HG02759 (cell line): ENCODE data around the gene DLGAP4.

Source experiments
- ATAC-seq: cut with Tn5 transposase; IDR thresholded peaks from one replicate; pipeline ENCODE4 v1.9.1; 2021; ENCODE audit warnings: mild to moderate bottlenecking, moderate library complexity; ENCODE audit not compliant: unreplicated experiment

Gene DLGAP4

GRCh38 chr20:36274181-36274841 is 31.8 kb upstream of the DLGAP4 start:
- no peak for ATAC-seq

DNA sequence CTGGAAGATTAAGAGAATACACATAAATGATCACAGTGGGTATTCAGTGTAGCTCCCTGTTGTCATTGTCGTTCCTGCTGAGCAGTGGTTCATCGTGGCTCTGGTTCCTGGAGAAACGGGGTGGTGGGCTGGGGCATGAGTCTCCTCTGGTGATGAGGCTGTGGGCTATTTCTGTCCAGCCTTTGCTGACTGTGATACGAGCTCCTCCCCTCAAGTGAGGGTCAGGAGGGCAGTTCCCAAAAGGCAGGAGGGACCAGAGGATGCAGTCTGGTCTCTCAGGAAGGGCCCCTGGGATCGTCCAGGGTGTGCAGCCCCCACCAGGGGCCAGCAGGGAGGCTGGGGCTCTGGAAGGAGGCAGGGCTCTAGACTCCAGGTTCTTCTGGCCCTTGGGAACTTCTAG is 31.1 kb upstream of the DLGAP4 start:
- no peak for ATAC-seq

- no peak for ATAC-seq
These were observed 30.5 kb upstream of the DLGAP4 start for GRCh38 chr20:36275441-36276189.

DNA sequence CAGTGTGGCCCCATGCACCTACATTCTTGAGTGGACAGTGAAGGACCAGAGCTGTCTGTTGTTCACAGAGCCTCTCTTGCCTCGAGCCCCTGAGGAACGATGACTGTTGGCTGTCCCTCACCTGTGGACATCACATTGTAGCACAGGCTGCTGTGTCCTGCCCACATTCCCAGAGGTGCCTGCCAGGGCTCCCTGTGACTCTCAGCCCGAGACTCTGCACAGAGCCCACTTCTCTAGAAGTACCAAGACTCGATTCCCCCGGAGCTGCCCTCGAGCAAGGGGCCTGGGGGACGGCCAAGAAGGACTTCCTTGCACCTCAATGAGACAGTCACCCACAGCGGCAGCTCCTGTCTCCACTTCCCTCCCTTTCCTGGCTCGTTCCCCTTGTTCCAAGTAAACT is 28.6 kb upstream of the DLGAP4 start:
- ATAC-seq, result no peak

DNA sequence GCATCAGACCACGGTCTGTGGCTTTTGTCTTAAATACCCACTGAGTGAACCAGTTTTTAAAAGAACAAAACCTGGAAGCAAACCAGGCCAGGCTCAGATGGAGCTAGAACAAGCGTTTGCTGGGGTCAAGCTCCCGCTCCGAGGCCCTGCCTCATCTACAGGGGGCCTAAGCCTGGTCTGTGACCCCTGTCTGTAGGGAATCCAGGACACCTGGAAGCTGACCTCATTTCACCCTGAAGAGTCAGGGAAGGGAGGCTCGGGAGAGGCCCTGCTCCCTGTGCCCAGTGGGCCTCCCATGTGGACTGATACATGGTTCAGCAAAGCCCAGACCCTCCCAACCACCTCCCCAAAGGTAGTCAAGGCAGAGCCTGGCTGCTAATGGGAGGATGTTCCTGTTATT is 26.8 kb upstream of the DLGAP4 start:
- ATAC-seq, result no peak

DNA sequence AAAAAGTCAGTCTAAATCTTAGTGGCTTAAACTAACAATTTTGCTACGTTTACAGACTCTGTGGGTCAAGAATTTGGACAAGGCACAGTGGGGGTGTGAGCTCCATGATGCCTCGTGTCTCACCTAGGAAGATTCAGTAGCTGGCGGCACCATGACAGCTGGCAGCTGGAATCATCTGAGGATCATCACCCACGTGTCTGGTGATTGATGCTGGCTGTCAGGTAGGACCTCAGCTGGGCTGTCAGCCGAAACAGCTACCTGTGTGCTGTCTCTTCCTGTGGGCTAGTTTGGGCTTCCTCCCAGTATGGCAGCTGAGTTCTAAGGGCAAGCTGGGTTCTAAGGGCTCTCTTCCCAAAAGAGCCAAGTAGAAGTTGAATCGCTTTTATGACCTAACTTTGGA is 26.4 kb upstream of the DLGAP4 start:
- ATAC-seq, result no peak

DNA sequence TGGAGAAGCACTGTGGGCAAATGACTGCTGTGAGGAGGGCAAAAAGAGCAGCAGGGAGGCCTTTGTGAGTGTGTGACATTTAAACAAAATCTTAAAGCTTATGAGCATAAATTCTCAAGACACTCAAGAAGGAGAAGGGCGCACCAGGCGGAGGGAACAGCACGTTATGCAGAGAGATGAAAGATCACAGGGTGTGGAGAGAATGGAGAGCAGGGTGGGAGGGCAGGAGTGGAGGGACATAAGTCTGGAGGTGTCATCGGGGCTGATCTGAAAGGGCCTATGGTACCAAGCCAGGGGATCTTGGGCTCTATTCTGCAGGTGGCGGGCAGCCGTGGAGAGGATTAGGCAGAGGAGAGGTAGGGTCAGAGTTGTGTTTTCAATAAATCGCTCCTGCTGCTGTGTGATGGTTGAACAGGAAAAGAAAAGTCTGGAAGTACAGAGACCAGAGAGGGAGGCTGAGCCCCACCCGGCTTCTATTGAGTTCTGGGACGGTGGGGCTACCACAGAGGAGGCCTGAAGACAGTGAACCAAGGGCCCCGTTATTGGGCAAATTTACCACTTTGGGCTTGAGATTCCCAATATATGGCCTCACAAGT is 24.3 kb upstream of the DLGAP4 start:
- no peak for ATAC-seq

DNA sequence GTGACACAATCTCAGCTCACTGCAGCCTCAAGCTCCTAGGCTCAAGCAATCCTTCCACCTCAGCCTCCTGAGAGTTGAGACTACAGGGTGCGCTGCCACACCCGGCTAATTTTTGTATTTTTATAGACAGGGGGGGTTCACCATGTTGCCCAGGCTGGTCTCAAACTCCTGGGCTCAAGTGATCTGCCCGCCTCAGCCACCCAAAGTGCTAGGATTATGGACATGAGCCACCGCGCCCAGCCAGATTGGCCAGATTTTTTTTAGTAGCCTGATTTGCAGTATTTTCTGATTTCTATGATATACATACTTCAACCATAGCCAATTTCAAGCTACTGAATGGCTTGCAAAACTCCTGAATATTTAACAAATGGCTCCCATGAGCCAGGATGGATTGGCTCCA is 21.4 kb upstream of the DLGAP4 start:
- ATAC-seq, result no peak

GRCh38 chr20:36285746-36286447 is 20.2 kb upstream of the DLGAP4 start:
- no peak for ATAC-seq

- no peak for ATAC-seq
These were observed 8.5 kb upstream of the DLGAP4 start for GRCh38 chr20:36297656-36298055.

DNA sequence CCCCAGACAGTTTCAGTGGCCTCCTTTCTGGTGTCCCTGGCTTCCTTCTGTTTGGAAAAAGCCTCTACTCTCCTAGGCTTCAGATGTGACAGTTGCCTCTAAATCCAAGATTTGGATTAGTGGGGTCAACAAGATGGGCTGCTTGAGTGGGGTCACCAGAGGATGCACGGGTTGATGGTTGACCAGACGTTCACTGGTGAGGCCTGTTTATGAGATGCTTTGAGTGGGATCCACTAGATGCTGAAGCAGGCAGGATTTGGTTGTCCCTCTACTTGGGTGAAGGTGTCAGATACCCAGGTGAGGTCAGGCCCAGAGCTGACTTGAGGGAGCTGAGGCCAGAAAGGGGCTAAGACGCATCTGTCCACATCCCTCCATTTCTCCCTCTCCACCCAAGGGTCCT is 8.1 kb upstream of the DLGAP4 start:
- no peak for ATAC-seq

DNA sequence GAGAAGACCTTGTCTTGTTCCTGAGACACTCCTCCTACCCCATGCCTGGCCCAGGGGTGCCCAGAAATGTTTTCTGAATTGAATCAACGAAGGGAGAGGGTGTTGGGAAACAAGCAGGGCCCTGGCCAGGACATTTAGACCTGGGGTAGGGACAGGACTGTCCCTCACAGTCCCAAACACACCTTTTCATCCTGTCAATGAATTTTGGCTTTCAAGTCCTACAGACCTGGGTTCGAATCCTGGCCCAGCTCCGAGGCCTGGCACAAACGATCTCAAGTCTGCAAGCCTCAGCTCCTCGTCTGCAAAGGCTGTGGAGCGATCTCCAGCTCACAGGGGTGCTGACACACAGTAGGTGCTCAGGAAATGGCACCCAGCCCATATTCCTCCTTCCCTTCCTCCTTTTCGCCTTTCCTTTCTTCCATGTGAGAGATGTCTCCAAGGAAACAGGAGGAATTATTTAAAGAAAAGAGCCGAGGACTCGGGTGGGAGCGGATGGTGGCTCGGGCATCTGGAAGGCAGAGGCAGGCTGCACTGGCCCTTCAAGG is 7.3 kb upstream of the DLGAP4 start:
- ATAC-seq, result no peak

GRCh38 chr20:36299459-36299858 is 6.7 kb upstream of the DLGAP4 start:
- no peak for ATAC-seq

DNA sequence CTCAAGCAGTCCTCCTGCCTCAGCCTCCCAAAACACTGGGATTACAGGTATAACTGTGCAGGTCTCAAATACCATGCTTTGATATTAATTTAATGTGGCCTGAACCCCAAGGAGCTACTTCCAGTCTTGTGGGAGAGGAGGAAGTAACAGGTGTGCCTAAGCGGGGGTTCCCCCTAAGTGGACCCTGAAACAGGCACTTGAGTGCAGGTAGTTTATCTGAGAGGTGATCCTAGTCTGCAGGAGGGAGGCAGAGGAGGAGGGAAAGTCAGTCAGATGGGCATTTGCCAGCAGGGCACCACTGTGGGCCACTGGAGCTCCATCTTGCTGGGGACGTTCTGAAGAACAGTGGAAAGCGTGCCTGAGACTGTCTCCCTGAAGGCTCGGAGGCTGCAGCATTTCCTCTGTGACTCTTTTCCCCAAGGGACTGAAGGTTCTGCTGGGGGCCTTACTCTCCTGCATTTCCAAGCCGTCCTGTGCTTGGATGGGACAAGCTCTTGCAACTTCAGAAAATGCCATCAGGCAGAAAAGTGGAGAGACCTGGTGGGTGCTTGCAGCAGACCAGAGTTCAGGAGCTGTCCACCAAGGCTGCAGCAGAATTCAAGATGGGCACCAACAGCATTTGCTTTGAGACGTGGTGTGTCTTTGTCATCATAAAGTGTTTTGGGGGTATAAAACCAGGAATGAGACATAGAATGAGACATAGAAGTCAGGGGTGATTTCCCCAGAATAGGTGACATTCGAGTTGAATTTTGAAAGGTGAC is 4.6 kb upstream of the DLGAP4 start:
- no peak for ATAC-seq

DNA sequence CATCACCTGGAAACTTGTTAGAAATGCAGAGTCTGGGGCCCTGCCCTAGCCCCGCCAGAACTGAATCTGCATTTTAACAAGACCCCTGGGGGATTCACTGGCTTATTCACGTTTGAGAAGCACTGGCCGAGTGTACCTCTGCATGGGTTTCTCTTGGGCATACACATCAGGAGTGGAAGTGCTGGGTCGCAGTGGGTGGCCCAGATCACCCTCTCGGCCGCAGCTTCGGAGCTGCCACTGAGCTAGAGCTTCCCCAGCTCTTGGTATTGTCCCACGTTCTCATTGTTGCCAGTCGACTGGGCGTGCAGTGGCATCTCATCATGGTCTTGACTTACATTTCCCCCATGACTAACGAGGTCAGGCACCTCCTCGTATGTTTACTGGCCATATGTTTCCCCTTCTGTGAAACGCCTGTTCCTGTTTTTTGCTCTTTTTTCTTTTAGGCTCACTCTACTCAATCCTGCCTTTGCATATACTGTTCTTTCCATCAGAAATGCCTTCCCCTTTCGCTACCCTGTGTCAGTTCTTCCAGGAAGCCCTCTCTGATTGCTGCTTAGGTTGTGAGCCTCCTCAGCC is 3.0 kb upstream of the DLGAP4 start:
- ATAC-seq, result no peak

DNA sequence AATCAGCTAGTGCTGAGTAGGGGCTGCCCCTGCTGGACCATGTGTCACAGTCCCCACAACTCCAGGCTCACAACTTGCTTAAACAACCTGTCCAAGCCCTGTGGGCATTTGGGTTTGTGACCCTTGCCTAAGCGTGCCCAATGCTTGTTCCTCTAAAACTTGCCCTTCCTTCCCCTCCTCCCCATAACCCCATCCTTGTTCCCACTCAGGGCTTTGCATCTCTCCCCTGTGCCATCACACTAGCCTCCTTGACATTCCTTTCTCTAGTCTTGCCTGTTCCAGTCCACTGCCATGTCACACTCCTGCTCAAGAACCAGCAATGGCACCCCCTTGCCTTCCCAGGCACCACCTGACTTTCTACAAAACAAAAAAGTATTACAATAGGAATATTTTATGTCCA is 2.3 kb upstream of the DLGAP4 start:
- no peak for ATAC-seq

GRCh38 chr20:36304786-36305495 is 1.2 kb upstream of the DLGAP4 start:
- ATAC-seq, result no peak

DNA sequence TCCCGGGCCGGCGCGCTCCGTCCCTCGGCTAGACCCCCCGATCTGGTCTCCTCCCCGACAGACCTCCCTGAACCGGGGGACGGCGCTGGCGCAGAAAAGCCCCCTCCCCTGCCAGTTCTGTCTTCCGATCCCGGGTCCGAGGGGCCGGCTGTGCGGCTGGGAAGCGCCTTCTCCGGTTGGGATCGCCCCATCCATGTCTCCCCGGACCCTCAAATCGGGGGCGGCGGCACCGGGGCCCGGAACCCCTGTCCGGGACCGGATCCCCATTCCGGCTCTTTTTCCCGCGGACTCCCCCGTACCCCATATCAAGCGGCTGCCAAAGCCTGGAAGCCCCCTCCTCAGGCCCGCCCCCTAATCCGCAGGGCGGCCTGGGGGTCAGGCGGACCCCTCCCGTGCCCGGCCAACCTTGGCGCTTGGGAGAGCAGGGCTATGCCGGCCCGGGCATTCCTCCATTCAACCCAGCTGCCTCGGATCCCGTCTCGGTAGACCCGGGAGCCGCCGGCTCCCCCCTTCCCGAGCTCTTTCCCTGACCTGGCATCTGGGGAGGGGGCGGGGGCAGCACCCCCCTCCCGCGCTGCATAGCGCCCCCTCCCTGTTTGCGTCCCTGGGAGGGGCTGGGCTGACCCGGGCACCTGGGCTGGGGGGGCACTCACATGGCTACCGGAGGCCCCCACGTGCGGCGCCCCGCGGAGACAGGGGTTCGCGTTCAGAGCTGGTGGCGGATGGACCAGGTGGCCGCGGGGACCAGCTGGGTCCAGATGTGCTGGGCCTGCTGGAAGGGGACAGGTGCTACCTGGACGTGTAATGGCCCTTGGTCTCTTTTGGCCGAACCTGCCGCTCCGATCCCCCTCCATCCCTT is 643 bp downstream of the DLGAP4 start:
- no peak for ATAC-seq
